AG04450 (cell line): ENCODE data around the gene WNK2. TPM values are rescaled to one million over a fixed set of nuclear protein-coding genes. Genes with fewer than 3 reads are reported as not detected.

Source experiments
- CTCF ChIA-PET: fragments of 300-600, 350-600 bp; formaldehyde crosslinking; extraction: SDS; loops from one replicate; lab custom pipeline; 2022; ENCODE audit warnings: antibody characterized with exemption, inconsistent platforms; lab: Charles Lee
- POLR2A ChIA-PET: fragments of 350-600 bp; formaldehyde crosslinking; extraction: SDS; loops from one replicate; lab custom pipeline; 2021; ENCODE audit warnings: antibody characterized with exemption, inconsistent platforms; lab: Yijun Ruan, JAX
- DNase-seq: peaks from one replicate; pipeline ENCODE4 v3.0.0-alpha.2; 2011; ENCODE audit warnings: low read depth, low spot score
- H3K27ac ChIP-seq: one replicate; pipeline ENCODE4 v1.5.1; 2012; ENCODE audit warnings: low read depth, low read length, control low read depth
- H3K27me3 ChIP-seq: one replicate; pipeline ENCODE4 v1.6.0; 2012; ENCODE audit warnings: low read length; ENCODE audit not compliant: control insufficient read depth, insufficient read depth
- H3K4me3 ChIP-seq: 2 replicates; pipeline ENCODE4 v1.5.1; 2011; ENCODE audit warnings: mild to moderate bottlenecking, low read depth, low read length, control low read depth
- H3K9me3 ChIP-seq: 2 replicates; pipeline ENCODE4 v1.5.1; 2012; ENCODE audit warnings: low read length; ENCODE audit not compliant: control insufficient read depth, insufficient read depth
- CTCF ChIP-seq: IDR thresholded peaks from 2 replicates; pipeline ENCODE4 v1.5.1; 2011; ENCODE audit warnings: low read depth, low read length, control low read depth, inconsistent platforms
- polyA plus RNA-seq: library from polyadenylated mRNA; depleted of rRNA; stranded (reverse); fragments of >200 nt; gene quantifications from 2 replicates; pipeline ENCODE4 v1.2.3, GENCODE V29; 2011

WNK2 gene
- polyA plus RNA-seq, 1 experiment: not detected

DNA sequence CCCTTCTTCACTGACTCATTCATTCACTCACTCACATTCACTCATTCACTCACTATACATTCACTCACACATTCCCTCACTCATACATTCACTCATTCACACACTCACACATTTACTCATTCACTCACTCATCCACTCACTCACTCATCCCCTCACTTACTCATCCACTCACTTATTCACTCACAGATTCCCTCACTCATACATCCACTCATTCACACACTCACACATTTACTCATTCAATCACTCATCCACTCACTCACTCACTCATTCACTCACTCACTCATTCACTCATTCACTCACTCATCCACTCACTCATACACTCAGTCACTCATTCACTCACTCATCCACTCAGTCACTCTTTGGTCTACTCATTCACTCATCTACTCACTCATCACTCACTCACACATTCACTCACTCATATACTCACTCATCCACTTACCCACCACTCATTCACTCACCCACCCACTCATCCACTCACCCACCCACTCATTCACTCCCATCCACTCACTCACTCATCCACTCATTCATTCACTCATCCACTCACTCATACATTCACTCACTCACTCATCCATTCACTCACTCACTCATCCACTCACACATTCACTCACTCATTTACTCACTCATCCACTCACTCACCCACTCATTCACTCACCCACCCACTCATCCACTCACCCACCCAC, 27.2 kb downstream of the WNK2 start:
- Histone ChIP-seq H3K27me3 (peaks cover under 1% of the 10 kb centered on the region), H3K4me3 (no peak overlapping the region), H3K27ac (no peak overlapping the region), H3K9me3 (peaks cover 28% of the 10 kb centered on the region)
- TF ChIP-seq CTCF: no peak
- ChIA-PET POLR2A (no interaction called here), CTCF (no interaction called here)
- no peak for DNase-seq

DNA sequence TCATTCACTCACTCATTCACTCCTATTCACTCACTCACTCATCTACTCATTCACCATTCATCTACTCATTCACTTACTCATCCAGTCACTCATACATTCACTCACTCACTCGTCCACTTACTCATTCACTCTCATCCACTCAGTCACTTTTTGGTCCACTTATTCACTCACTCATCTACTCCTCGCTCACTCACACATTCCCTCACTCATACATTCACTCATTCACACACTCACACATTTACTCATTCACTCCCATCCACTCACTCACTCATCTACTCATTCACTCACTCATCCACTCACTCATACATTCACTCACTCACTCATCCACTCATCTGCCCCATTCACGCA, 27.7 kb downstream of the WNK2 start:
- POLR2A ChIA-PET: no interaction called here
- H3K27ac ChIP-seq: no peak overlapping the region
- no peak for TF ChIP-seq CTCF
- no peaks in the 10 kb centered on the region for H3K27me3 ChIP-seq
- no peak for DNase-seq
- CTCF ChIA-PET: no interaction called here
- H3K9me3 ChIP-seq: peaks cover 28% of the 10 kb centered on the region
- H3K4me3 ChIP-seq: no peak overlapping the region

GRCh38 chr9:93212409-93212808, 28.5 kb downstream of the WNK2 start:
- Histone ChIP-seq H3K27me3 (no peaks in the 10 kb centered on the region), H3K27ac (no peak overlapping the region), H3K9me3 (peaks cover 28% of the 10 kb centered on the region), H3K4me3 (no peak overlapping the region)
- ChIA-PET POLR2A (no interaction called here), CTCF (no interaction called here)
- TF ChIP-seq CTCF: no peak
- DNase-seq: no peak

- H3K4me3 ChIP-seq: no peak overlapping the region
- DNase-seq: no peak
- ChIA-PET POLR2A (no interaction called here), CTCF (interaction anchor here (0.6 kb wide), 1 partner anchor 90 kb away, joined by 3 read pairs; no protein-coding TSS in a partner anchor)
- TF ChIP-seq CTCF: no peak
- H3K27me3 ChIP-seq: no peaks in the 10 kb centered on the region
- H3K27ac ChIP-seq: no peak overlapping the region
- H3K9me3 ChIP-seq: peaks cover 8% of the 10 kb centered on the region
Measured at GRCh38 chr9:93216073-93216365, 32.1 kb downstream of the WNK2 start.

- DNase-seq: no peak
- CTCF ChIA-PET: no interaction called here
- TF ChIP-seq CTCF: no peak
- POLR2A ChIA-PET: no interaction called here
- Histone ChIP-seq H3K4me3 (no peak overlapping the region), H3K27me3 (no peaks in the 10 kb centered on the region), H3K9me3 (peaks cover 3% of the 10 kb centered on the region), H3K27ac (no peak overlapping the region)
Measured at GRCh38 chr9:93217706-93218105, 33.8 kb downstream of the WNK2 start.
